IPS DF 6.9 (cell line): Measurements from ENCODE around the gene EFHB.
"Not testable (repeated sequence)": the region's sequence is repeated elsewhere in the genome, so short reads cannot be mapped to it uniquely, and the experiment has no call there.

ENCODE experiments used
- DNase-seq: peaks from one replicate; pipeline ENCODE4 v3.0.0-alpha.2; 2013; ENCODE audit warnings: low read depth, low spot score
- H3K27ac ChIP-seq: one replicate; pipeline ENCODE4 v1.5.1; 2013; ENCODE audit warnings: low read length, control low read depth
- H3K27me3 ChIP-seq: 2 replicates; pipeline ENCODE4 v1.6.1; 2013; ENCODE audit warnings: mild to moderate bottlenecking, low read length; ENCODE audit not compliant: control insufficient read depth, insufficient read depth
- H3K36me3 ChIP-seq: 2 replicates; pipeline ENCODE4 v1.6.1; 2013; ENCODE audit warnings: low read length; ENCODE audit not compliant: control insufficient read depth, insufficient read depth
- H3K4me1 ChIP-seq: 2 replicates; pipeline ENCODE4 v1.6.1; 2013; ENCODE audit warnings: low read length; ENCODE audit not compliant: control insufficient read depth, insufficient read depth
- H3K4me3 ChIP-seq: 2 replicates; pipeline ENCODE4 v1.5.1; 2013; ENCODE audit warnings: mild to moderate bottlenecking, low read length
- H3K9me3 ChIP-seq: 2 replicates; pipeline ENCODE4 v1.6.1; 2013; ENCODE audit warnings: low read length, inconsistent platforms; ENCODE audit not compliant: control insufficient read depth, insufficient read depth
- whole genome bisulfite sequencing: extraction: QIAGEN DNeasy Blood & Tissue Kit; methylation state at CpG from one replicate; pipeline ENCODE4 v1.1.7; 2013; ENCODE audit warnings: mixed read lengths, missing lambda C conversion rate; ENCODE audit not compliant: insufficient read length, insufficient coverage; 5-methylcytosine and 5-hydroxymethylcytosine counted together

Gene EFHB

GRCh38 chr3:19931767-19932188 is 2.2 kb downstream of the EFHB start:
- no CpG with 5 or more reads among the region's 1 CpG for WGBS
- Histone ChIP-seq H3K36me3 (no peaks in the 10 kb centered on the region), H3K27ac (no peak overlapping the region), H3K27me3 (no peaks in the 10 kb centered on the region), H3K4me1 (no peaks in the 10 kb centered on the region), H3K9me3 (no peaks in the 10 kb centered on the region), H3K4me3 (no peak overlapping the region)
- DNase-seq: no peak

- no peak overlapping the region for H3K27ac ChIP-seq
- WGBS: no CpG with 5 or more reads among the region's 2 CpGs
- no peaks in the 10 kb centered on the region for H3K4me1 ChIP-seq
- DNase-seq: no peak
- no peaks in the 10 kb centered on the region for H3K36me3 ChIP-seq
- H3K9me3 ChIP-seq: no peaks in the 10 kb centered on the region
- H3K4me3 ChIP-seq: no peak overlapping the region
- no peaks in the 10 kb centered on the region for H3K27me3 ChIP-seq
These were observed 2.8 kb downstream of the EFHB start for GRCh38 chr3:19931180-19931692.

- H3K27ac ChIP-seq: no peak overlapping the region
- no peaks in the 10 kb centered on the region for H3K36me3 ChIP-seq
- H3K27me3 ChIP-seq: no peaks in the 10 kb centered on the region
- H3K4me1 ChIP-seq: no peaks in the 10 kb centered on the region
- no peak overlapping the region for H3K4me3 ChIP-seq
- WGBS: no CpG with 5 or more reads among the region's 4 CpGs
- no peaks in the 10 kb centered on the region for H3K9me3 ChIP-seq
- no peak for DNase-seq
These were observed 13.5 kb downstream of the EFHB start for GRCh38 chr3:19920401-19921080.

- Histone ChIP-seq H3K4me1 (no peaks in the 10 kb centered on the region), H3K9me3 (no peaks in the 10 kb centered on the region), H3K27me3 (no peaks in the 10 kb centered on the region), H3K36me3 (no peaks in the 10 kb centered on the region), H3K4me3 (no peak overlapping the region), H3K27ac (no peak overlapping the region)
- no peak for DNase-seq
- WGBS: no CpG with 5 or more reads among the region's 1 CpG
These were observed 16.9 kb downstream of the EFHB start for GRCh38 chr3:19917167-19917566.

GRCh38 chr3:19911452-19911851 is 22.6 kb downstream of the EFHB start:
- Histone ChIP-seq H3K4me1 (no peaks in the 10 kb centered on the region), H3K27me3 (no peaks in the 10 kb centered on the region), H3K27ac (no peak overlapping the region), H3K9me3 (no peaks in the 10 kb centered on the region), H3K4me3 (no peak overlapping the region), H3K36me3 (no peaks in the 10 kb centered on the region)
- no peak for DNase-seq

- no CpG with 5 or more reads among the region's 3 CpGs for WGBS
- Histone ChIP-seq H3K36me3 (no peaks in the 10 kb centered on the region), H3K27ac (no peak overlapping the region), H3K4me1 (no peaks in the 10 kb centered on the region), H3K4me3 (no peak overlapping the region), H3K27me3 (no peaks in the 10 kb centered on the region), H3K9me3 (no peaks in the 10 kb centered on the region)
- DNase-seq: no peak
These were observed 26.5 kb downstream of the EFHB start for GRCh38 chr3:19907523-19907922.

GRCh38 chr3:19903649-19904048 is 30.4 kb downstream of the EFHB start:
- Histone ChIP-seq H3K9me3 (no peaks in the 10 kb centered on the region), H3K36me3 (no peaks in the 10 kb centered on the region), H3K27ac (no peak overlapping the region), H3K4me3 (no peak overlapping the region), H3K4me1 (no peaks in the 10 kb centered on the region), H3K27me3 (no peaks in the 10 kb centered on the region)
- no peak for DNase-seq
- WGBS: no CpG with 5 or more reads among the region's 2 CpGs

GRCh38 chr3:19901918-19902317 is 32.1 kb downstream of the EFHB start:
- no peak for DNase-seq
- no CpG with 5 or more reads among the region's 4 CpGs for WGBS
- Histone ChIP-seq H3K4me3 (no peak overlapping the region), H3K36me3 (no peaks in the 10 kb centered on the region), H3K27me3 (no peaks in the 10 kb centered on the region), H3K9me3 (no peaks in the 10 kb centered on the region), H3K4me1 (no peaks in the 10 kb centered on the region), H3K27ac (no peak overlapping the region)

- Histone ChIP-seq H3K4me1 (no peaks in the 10 kb centered on the region), H3K4me3 (no peak overlapping the region), H3K27ac (no peak overlapping the region), H3K36me3 (no peaks in the 10 kb centered on the region), H3K27me3 (no peaks in the 10 kb centered on the region), H3K9me3 (no peaks in the 10 kb centered on the region)
- no peak for DNase-seq
- no CpG with 5 or more reads among the region's 5 CpGs for WGBS
These were observed 32.7 kb downstream of the EFHB start for GRCh38 chr3:19901337-19901736.

- H3K36me3 ChIP-seq, H3K9me3 ChIP-seq: not testable (repeated sequence)
These were observed 34.2 kb downstream of the EFHB start for GRCh38 chr3:19899833-19900232.

GRCh38 chr3:19899264-19899663 is 34.8 kb downstream of the EFHB start:
- Histone ChIP-seq H3K36me3 (no peaks in the 10 kb centered on the region), H3K4me3 (no peak overlapping the region), H3K27me3 (no peaks in the 10 kb centered on the region), H3K27ac (no peak overlapping the region), H3K4me1 (no peaks in the 10 kb centered on the region), H3K9me3 (no peaks in the 10 kb centered on the region)
- no peak for DNase-seq
- no CpG with 5 or more reads among the region's 2 CpGs for WGBS

More at GRCh38 chr3:19899833-19900232, 34.2 kb downstream of the EFHB start:
- H3K4me1 ChIP-seq, DNase-seq, H3K27ac ChIP-seq, H3K4me3 ChIP-seq, H3K27me3 ChIP-seq: not testable (repeated sequence)
- WGBS: no CpG with 5 or more reads among the region's 7 CpGs
